Stimulated activated CD4-positive, alpha-beta T cell treated with anti-CD3 and anti-CD28 coated beads, Interleukin-1b, Interleukin-23, amount 100 ng/mL, for 1 hour (primary cell): ENCODE data around the gene EPSTI1.

Source experiments
- DNase-seq, 2 donors: peaks; one replicate each; pipeline ENCODE4 v3.0.0-alpha.2; 2020; ENCODE audit warnings: low read depth in 2 of 2

Gene EPSTI1

DNA sequence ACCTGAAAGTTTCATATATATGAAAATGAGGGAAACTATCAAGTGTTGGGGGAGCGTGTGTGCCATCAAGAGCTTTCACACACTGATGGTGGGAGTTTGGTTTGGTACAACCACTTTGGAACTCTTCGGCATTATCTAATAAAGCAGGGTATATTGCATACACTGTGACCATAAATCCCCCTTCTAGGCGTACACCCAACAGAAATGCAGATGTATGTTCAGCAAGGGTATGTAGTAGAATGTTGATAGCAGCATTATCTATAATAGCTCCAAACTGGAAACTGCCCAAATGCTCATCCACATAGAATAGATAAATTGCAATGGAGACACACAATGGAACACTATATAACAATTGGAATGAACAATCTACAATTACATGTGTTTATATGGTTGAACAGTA, 139.9 kb downstream of the EPSTI1 start:
- no peak for DNase-seq

DNA sequence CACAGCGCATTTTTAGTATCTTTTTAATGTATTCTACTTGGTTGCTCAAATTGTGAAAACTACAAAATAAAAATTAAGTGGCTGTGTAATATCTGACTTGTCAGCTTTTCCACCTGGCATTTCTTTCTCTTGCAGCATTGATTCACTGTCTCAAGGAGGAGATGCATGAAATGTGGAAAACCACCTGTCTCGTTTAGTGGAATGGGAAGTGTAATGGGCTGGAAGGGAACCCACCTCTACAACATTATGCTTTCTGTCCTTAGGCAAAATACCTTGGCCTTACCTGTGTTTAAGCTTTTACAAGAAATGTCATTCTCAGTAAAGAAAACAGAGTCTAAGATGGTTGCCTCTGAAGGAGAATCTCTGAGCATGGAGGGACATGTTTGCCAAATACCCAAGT, 142.8 kb downstream of the EPSTI1 start:
- no peak for DNase-seq

DNA sequence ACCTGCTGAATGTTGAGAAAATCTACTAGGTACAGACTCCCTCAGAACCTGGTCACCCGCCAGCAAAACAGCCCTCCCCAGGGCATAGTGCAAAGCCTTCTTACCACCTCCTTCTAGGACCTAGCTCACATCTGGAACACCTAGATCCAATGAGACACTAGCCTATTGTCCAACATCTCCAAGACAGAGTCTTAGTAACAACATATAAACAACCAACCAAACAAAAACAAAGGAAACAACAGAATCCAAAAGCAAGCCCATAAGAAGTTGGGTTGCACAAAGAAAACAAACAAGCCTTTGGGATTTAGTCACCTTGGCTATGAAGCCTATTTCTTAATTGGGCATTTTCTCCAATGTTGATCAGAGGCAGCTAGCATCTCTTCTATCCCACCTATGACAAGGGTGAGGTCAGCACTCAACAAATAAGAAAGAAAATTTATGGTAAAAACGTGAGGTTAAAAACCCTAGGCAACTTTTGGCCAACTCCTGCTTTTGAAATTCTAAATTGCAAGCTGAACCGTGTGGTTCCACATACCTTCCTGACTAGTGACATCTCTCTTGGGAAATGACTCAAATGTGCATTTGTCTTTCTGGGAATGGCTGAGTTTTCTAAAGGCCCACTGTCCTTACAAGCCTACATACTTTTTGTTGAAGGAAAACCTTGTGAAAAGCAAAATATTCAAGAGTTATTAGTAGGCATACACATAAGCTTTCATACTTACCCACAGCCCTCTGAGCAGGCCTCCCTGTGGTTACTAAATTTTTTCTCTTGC, 144.0 kb downstream of the EPSTI1 start:
- DNase-seq = no peak

DNA sequence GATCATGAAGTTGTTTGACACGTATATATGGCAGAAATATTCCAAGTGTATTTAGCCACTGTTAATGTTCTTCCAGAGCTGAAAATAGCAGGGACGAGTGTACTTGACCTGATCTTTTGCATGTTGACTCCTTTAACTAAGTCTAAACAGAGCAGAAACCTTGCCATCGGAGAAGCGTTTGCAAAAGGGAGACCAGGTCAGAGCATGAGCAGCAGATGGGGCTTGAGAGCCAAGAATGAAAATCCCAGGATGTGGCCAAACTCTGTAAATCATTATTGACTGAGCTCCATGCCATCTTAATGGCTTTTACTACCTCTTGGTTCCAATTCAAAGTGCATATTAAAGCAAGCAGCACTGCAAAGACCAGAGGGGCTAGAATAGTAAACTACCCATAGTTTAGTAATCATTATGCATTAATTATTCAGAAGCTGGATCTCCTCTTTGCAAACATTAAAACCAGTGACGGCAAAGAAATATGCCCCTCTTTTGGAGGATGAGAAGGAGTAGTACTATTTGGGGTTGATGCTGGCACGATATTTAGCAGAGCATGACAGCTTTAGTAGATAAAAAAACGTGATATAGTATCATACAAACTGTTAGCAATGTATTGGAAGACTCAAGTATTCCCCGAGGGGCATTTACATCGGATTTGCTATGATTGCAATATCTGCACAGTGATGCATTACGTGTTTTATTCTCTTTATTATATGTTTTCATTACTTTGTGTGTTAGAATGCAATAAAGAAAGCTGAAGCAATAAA, 154.9 kb downstream of the EPSTI1 start:
- no peak for DNase-seq
